K562 (cell line): ENCODE data around the gene EVL. TPM values are rescaled to one million over a fixed set of nuclear protein-coding genes. Genes with fewer than 3 reads are reported as not detected.

Source experiments
- ATAC-seq: fragments of 200-7000 bp; cut with Tn5 transposase; 3 replicates; pipeline ENCODE4 v1.9.1; 2020; ENCODE audit warnings: moderate library complexity
- BruUV-seq: library from RNA; stranded (reverse); fragments of 400-500 nt; replicated peaks from 2 replicates; lab custom pipeline; 2021; lab: Mats Ljungman, UMichigan
- CTCF ChIA-PET: fragments of 300-600 bp; formaldehyde crosslinking; extraction: SDS; loops from one replicate; lab custom pipeline; 2021; ENCODE audit warnings: low intra/inter-chr PET ratio; lab: Yijun Ruan, JAX
- POLR2A ChIA-PET: fragments of 300-600, 350-650 bp; sonication (Branson Sonifier 250); formaldehyde crosslinking; extraction: SDS; loops from one replicate; lab custom pipeline; 2021; ENCODE audit warnings: antibody characterized with exemption, inconsistent platforms; lab: Yijun Ruan, JAX
- DNase-seq, 4 experiments: peaks; one replicate each; pipeline versions ENCODE4 v3.0.0 to v3.0.0-alpha.2; 2011 to 2018; ENCODE audit warnings: low spot score in 3 of 4, mixed read lengths in 3 of 4; ENCODE audit errors: extremely low read depth in 1 of 4
- FAIRE-seq: peaks from 2 replicates; lab custom pipeline; 2011; peaks lifted over from hg19 to GRCh38; lab: Jason Lieb, UNC
- H2AFZ ChIP-seq: 2 replicates; pipeline ENCODE4 v1.6.0; 2011; ENCODE audit warnings: low read depth, low read length, control low read depth, inconsistent platforms
- H3K27ac ChIP-seq: fragments of 200-600 bp; 3 replicates; pipeline ENCODE4 v1.8.0; 2011; ENCODE audit warnings: low read depth, mild to moderate bottlenecking, control low read depth, inconsistent platforms, low read length, moderate library complexity, mixed read lengths; ENCODE audit errors: extremely low read depth
- H3K27me3 ChIP-seq, 2 experiments: fragments of 300-600 bp in 1 of 2; 2 replicates in 1 of 2; 3 replicates in 1 of 2; pipeline versions ENCODE4 v1.6.0 to v1.8.0; 2011; ENCODE audit warnings: inconsistent platforms in 2 of 2, low read length in 2 of 2, mild to moderate bottlenecking in 1 of 2, mixed read lengths in 1 of 2, moderate library complexity in 1 of 2; ENCODE audit not compliant: control insufficient read depth in 2 of 2, insufficient read depth in 2 of 2
- H3K36me3 ChIP-seq: fragments of 300-600 bp; 3 replicates; pipeline ENCODE4 v1.8.0; 2011; ENCODE audit warnings: mild to moderate bottlenecking, low read length, inconsistent platforms; ENCODE audit not compliant: control insufficient read depth, insufficient read depth
- H3K4me1 ChIP-seq, 2 experiments: fragments of 200-600 bp in 1 of 2; replicated peaks in 1 of 2; 2 replicates in 1 of 2; 3 replicates in 1 of 2; pipeline versions ENCODE4 v1.5.1 to v1.8.0; 2011; ENCODE audit warnings: inconsistent platforms in 2 of 2, low read length in 2 of 2, mild to moderate bottlenecking in 1 of 2, mixed read lengths in 1 of 2, moderate library complexity in 1 of 2; ENCODE audit not compliant: control insufficient read depth in 2 of 2, insufficient read depth in 2 of 2
- H3K4me2 ChIP-seq: 2 replicates; pipeline ENCODE4 v1.6.1; 2011; ENCODE audit warnings: low read length, control low read depth, inconsistent platforms, mixed read lengths; ENCODE audit not compliant: insufficient read depth
- H3K4me3 ChIP-seq: fragments of 200-600 bp; sonication (generic), shearing (Covaris generic); 2 replicates; pipeline ENCODE4 v1.5.1; 2016; ENCODE audit warnings: control low read depth, inconsistent platforms
- H3K79me2 ChIP-seq: fragments of 200-600 bp; 3 replicates; pipeline ENCODE4 v1.8.0; 2011; ENCODE audit warnings: low read length, inconsistent platforms; ENCODE audit not compliant: control insufficient read depth, insufficient read depth
- H3K9ac ChIP-seq, 2 experiments: 2 replicates each; pipeline versions ENCODE4 v1.6.0 to v1.6.1; 2011; ENCODE audit warnings: low read depth in 2 of 2, low read length in 2 of 2, control low read depth in 1 of 2, inconsistent platforms in 1 of 2, mild to moderate bottlenecking in 1 of 2, mixed read lengths in 1 of 2; ENCODE audit not compliant: insufficient read depth in 1 of 2
- H3K9me1 ChIP-seq: one replicate; pipeline ENCODE4 v1.6.0; 2011; ENCODE audit warnings: inconsistent platforms, mild to moderate bottlenecking, low read length, moderate library complexity; ENCODE audit not compliant: control insufficient read depth, insufficient read depth
- H3K9me3 ChIP-seq: replicated peaks from 2 replicates; pipeline ENCODE4 v1.5.1; 2011; ENCODE audit warnings: low read depth, low read length, inconsistent platforms; ENCODE audit not compliant: control insufficient read depth, insufficient read depth
- H4K20me1 ChIP-seq: replicated peaks from 2 replicates; pipeline ENCODE4 v1.6.1; 2011; ENCODE audit warnings: low read length, inconsistent platforms, mixed read lengths; ENCODE audit not compliant: control insufficient read depth, insufficient read depth
- MAFF ChIP-seq: IDR thresholded peaks from 2 replicates; pipeline ENCODE4 v1.6.1; 2012; ENCODE audit warnings: low read length, improper control_type of control experiment
- MCM7 ChIP-seq, 2 experiments: fragments of 450-650 bp; IDR thresholded peaks; 2 replicates each; pipeline ENCODE4 v1.6.1; 2016 to 2018
- RFX7 ChIP-seq: fragments of 250-450 bp; sonication (Bioruptor Pico); IDR thresholded peaks from 2 replicates; pipeline ENCODE4 v1.5.1; 2021; ENCODE audit warnings: mild to moderate bottlenecking
- RUNX1 ChIP-seq: sonication (generic); IDR thresholded peaks from 2 replicates; pipeline ENCODE4 v1.6.1; 2016; ENCODE audit warnings: antibody characterized with exemption, low read depth
- TBP ChIP-seq: optimal IDR thresholded peaks from 2 replicates; pipeline ENCODE3; 2011; ENCODE audit warnings: low read depth, low read length, improper control_type of control experiment
- TRIM28 ChIP-seq: fragments of 450-650 bp; IDR thresholded peaks from 2 replicates; pipeline ENCODE4 v1.6.1; 2017
- ZNF347 ChIP-seq: fragments of 450-650 bp; formaldehyde crosslinking; IDR thresholded peaks from 2 replicates; pipeline ENCODE4 v1.4.0; 2020; ENCODE audit warnings: low read depth, mild to moderate bottlenecking, moderate library complexity
- WGBS: fragments of 100-300 bp; shearing (Covaris generic); methylation state at CpG from one replicate; pipeline ENCODE4 v1.1.6; 2016; ENCODE audit warnings: low coverage, mixed read lengths; ENCODE audit not compliant: insufficient coverage; ENCODE audit errors: missing lambda C conversion rate; 5-methylcytosine and 5-hydroxymethylcytosine counted together
- in situ Hi-C: fragments of 300-500 bp; cut with MboI; formaldehyde crosslinking; loops from 4 replicates; pipeline ENCODE4 v1.15.0; 2018; ENCODE audit warnings: inconsistent platforms, mixed read lengths
- intact Hi-C: fragments of 100-400 bp; cut with micrococcal nuclease; formaldehyde crosslinking; loops from 2 replicates; pipeline ENCODE4 v1.14.2; 2022
- polyA plus RNA-seq, 8 experiments: library from polyadenylated mRNA; depleted of rRNA in 4 of 8; stranded (reverse) in 5 of 8; unstranded in 3 of 8; fragments of >200 nt; fragmentation: Nextera tagmentation in 2 of 8; fragmentation: Illumina TruSeq in 1 of 8; extraction: Ambion mirVana in 2 of 8; extraction: Trizol in 1 of 8; gene quantifications; 2 replicates each; pipeline versions ENCODE4 v1.2.1 to v1.2.3, GENCODE V29; 2011 to 2014; ENCODE audit warnings: inconsistent platforms in 1 of 8, missing spikeins in 1 of 8
- total RNA-seq, 7 experiments: library from RNA; depleted of rRNA in 6 of 7; stranded (reverse); fragments of >200 nt in 6 of 7; fragmentation: Illumina TruSeq in 2 of 7; extraction: Trizol in 2 of 7; gene quantifications; 2 replicates each; pipeline versions ENCODE4 v1.2.1 to v1.2.3, GENCODE V29; 2011 to 2021; ENCODE audit warnings: low replicate concordance in 1 of 7

Gene EVL
- total and polyA plus RNA-seq, 9 of the 15 experiments (the other 6 are each of a cell fraction or from before 2014, with no cell fraction given) = 2.9 to 43.4 (median 23.9) TPM

DNA sequence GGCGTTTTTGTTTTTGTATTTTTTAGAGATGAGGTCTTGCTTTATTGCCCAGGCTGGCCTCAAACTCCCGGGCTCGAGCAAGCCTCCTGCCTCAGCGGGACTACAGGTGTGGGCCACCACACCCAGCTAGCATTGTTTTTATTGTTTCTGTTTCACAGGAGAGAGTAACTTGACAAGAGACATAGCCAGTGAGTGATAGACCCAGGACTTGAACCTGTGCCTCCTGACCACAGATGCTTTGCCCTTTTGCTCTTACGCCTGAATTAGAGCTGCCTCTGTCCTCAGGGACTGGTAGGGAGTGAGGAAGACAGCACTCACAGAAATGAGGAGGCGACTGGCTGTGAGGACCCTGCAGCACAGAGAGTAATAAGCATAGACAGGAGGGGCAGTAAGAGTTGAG lies 2.3 kb downstream of the EVL start:
- no peak for TF ChIP-seq TRIM28
- no peak for TF ChIP-seq MAFF
- TF ChIP-seq TBP = peak; percentile 15
- TF ChIP-seq RFX7 (CRISPR knock-in tag) = no peak
- no peak for TF ChIP-seq MCM7 (IDR thresholded peaks at IDR 0.05)
- TF ChIP-seq RUNX1 = no peak
- TF ChIP-seq ZNF347 = no peak
- Histone ChIP-seq H3K4me1 (peaks cover 25 to 72% of the 10 kb centered on the region in 2 experiments), H3K27me3 (no peaks in the 10 kb centered on the region), H2AFZ (peak overlapping the region; percentile 78; the same call in 1 of the 2 replicates), H3K27ac (peak overlapping the region; percentile 89), H3K9ac (peak overlapping the region; percentile 62 to 83; a peak in 3 of 4 replicates), H4K20me1 (no peaks in the 10 kb centered on the region), H3K79me2 (peaks cover 51% of the 10 kb centered on the region), H3K36me3 (no peaks in the 10 kb centered on the region; the same call in 2 of the 3 replicates), H3K9me1 (no peaks in the 10 kb centered on the region), H3K4me3 (no peak overlapping the region), H3K4me2 (peak overlapping the region; percentile 78), H3K9me3 (no peaks in the 10 kb centered on the region)
- 55% methylated on average over 5 of the region's 6 CpGs for WGBS
- ATAC-seq (peak; percentile 2; the same call in 1 of the 3 replicates), DNase-seq (no peak), FAIRE-seq (no peak)
- CTCF ChIA-PET = no interaction called here
- in situ Hi-C loops = no loop called here
- BruUV-seq = no TSS peak
- intact Hi-C loops = loop anchor here (5.0 kb wide), 2 partner anchors 85 to 170 kb away; partner anchors contain the start of gene YY1
- POLR2A ChIA-PET = interaction anchor here (1.5 kb wide), 1 partner anchor 23 kb away, joined by 5 read pairs; no protein-coding TSS in a partner anchor
